HG02759 (cell line): ENCODE results near the gene EEF1AKMT3.
"Not testable (repeated sequence)": the region's sequence is repeated elsewhere in the genome, so short reads cannot be mapped to it uniquely, and the experiment has no call there.

ENCODE experiments used
- ATAC-seq: cut with Tn5 transposase; IDR thresholded peaks from one replicate; pipeline ENCODE4 v1.9.1; 2021; ENCODE audit warnings: mild to moderate bottlenecking, moderate library complexity; ENCODE audit not compliant: unreplicated experiment

EEF1AKMT3 gene

DNA sequence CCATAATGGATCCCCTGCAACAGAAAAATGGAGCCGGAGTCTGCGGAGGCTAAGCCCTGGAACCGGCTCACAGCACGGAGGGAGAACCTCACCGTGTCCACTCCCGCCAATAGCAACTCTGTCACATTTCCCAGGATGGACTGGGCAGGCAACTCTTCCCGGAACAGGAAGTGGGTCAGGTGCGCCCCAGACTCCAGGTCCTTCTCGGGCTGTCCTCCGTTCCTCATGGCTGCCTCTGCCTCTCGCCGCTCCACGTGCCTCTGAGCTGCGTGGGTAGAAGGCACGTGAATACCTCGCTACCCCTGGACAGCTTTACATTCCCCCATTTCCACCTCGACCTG, 7.8 kb upstream of the EEF1AKMT3 start:
- ATAC-seq = peak; percentile 14

GRCh38 chr12:57765003-57765697, 7.3 kb upstream of the EEF1AKMT3 start:
- ATAC-seq = peak; percentile 67

DNA sequence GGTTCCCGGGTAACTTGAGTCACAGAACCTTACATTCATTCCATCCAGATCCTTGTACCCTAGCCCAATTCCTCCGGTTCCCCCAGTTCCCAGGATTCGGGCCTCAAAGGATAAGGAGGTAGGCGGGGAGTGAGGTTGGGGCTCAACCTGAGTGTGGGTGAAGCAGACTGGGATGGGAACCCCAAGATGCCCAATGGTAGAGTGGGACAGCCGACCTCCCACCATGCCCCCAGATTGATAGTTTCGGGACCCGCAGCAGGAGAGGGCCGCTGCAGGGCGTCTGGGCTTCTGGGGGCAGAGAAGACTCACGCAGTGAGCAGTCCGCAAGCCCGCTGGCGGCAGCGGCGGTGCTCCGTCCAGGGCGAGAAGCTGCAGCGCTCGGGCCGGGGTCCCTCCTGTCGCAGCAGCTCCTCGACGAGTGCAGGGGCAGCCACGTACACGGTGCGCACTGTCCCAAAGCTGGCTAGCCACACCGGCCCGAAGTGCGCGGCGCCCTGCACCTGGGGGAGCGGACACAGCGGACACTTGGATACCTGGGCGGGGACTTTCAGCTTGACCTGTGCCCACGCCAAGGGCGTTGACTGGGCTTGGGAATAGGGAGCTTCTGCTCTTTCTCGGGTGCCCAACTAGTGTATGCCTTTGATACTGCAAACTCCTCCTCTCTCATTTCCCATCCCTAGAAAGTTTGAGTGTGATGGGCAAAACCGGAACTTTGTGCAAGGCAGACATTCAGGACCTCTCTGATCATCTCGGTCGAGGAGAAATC, 6.5 kb upstream of the EEF1AKMT3 start:
- peak; percentile 11 for ATAC-seq

DNA sequence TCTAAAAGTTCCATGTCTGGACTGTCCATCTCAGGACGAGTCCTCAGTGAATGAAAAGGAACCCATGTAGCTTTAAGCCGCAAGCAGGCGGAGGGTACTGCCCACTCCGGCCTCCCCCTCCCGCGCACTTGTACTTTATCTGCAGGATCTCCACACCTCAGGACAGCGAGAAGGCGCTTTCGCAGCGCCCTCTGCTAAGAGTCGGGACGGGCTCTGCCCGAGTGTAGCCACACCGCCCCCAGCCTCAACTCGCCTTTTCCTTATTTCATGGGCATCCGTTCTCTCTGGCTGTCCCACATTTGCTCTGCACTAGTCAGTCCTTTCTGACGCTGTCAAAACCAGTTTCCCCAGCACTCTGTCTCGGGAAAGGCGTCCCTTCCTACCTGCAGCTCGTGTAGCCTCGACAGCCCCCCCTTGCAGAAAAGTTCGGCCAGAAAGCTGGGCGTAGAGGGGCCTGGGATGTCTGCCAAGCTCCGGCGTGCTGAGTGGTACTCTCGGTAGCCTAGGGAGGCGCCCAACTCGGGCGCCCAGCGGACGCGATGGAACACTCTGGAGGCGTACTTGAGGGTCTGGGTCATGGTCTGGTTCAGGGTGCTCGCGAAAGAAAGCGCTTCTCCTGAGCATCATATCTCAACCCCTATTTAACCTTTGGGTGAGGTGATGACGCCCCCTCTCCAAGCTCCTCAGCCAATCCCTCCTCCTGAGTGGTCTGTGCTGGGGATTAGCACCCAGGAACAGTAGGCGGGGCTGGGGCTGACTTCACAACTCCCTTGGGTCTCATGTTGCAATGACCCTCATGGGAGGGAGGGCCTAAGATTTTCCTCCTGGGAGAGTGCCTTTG, 5.7 kb upstream of the EEF1AKMT3 start, which contains the start of gene CYP27B1:
Gene CYP27B1 (minus strand): TSS at position 615 of the 841 bp plus-strand sequence. CDS start 37 bp downstream, at position 578.
- no peak for ATAC-seq

- no peak for ATAC-seq
Measured at GRCh38 chr12:57767305-57767698, 5.1 kb upstream of the EEF1AKMT3 start.

GRCh38 chr12:57767876-57768275, 4.5 kb upstream of the EEF1AKMT3 start:
- ATAC-seq = no peak

DNA sequence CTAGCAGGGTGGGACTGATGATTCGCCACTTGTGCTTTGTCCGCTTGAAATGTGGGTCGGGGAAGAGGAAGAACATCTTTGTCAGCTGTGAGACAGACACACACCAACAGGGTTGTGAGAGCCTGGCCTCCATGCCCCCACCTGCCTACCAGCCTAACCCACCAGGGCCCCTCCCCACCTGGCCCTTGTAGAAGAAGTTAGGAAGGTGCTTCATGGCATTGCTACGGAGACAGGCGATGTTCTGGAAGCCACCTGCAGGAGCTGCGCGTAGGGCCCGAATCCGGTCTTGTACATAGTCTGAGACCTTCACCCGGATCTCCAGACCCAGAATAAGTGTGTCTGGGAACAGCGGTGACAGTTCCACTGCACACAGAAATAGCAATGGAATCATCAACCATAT, 2.8 kb upstream of the EEF1AKMT3 start:
- ATAC-seq = no peak

- ATAC-seq = no peak
Measured at GRCh38 chr12:57770734-57771133, 1.7 kb upstream of the EEF1AKMT3 start.

GRCh38 chr12:57771236-57771872, 1.1 kb upstream of the EEF1AKMT3 start:
- ATAC-seq = peak; percentile 79

GRCh38 chr12:57771873-57772428, 463 bp upstream of the EEF1AKMT3 start, which contains the start of gene METTL1:
TSS of gene METTL1 (minus strand) at chr12:57772105. CDS start at chr12:57772083, 22 bp downstream.
- peak; percentile 82 for ATAC-seq

- not testable (repeated sequence) for ATAC-seq
Measured at GRCh38 chr12:57774634-57775033, 2.2 kb downstream of the EEF1AKMT3 start.

GRCh38 chr12:57775044-57775443, 2.6 kb downstream of the EEF1AKMT3 start:
- no peak for ATAC-seq

DNA sequence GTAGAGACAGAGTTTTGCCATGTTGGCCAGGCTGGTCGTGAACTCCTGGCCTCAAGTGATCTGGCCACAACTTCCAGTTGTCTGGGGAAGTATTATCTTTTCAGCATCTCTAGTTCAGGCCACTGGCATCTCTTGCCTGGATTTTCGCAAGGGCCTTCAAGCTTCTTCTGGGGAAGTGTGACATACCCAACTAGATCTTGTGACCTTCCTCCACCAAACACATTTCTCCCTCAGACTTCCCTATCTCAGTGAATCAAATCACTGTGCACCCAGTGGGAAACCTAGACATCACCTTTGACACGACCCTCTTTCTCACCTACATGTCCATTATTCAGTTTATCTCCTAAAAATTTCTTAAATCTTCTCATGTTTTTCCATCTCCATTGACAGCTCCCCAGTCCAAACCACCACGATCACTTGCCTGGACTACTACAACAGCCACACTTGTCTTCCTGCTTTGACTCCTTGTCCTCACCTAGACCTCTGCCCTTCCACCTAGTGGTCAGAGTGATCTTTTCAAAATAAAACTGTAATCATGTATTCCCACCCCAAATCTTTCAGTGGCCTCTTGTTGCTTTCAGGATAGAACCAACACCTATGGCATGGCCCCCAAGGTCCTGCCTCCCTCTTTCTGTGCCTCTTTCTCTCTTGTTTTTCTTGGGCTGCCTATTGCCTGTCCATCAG, 3.3 kb downstream of the EEF1AKMT3 start:
- no peak for ATAC-seq

GRCh38 chr12:57776247-57776587, 3.8 kb downstream of the EEF1AKMT3 start:
- no peak for ATAC-seq

DNA sequence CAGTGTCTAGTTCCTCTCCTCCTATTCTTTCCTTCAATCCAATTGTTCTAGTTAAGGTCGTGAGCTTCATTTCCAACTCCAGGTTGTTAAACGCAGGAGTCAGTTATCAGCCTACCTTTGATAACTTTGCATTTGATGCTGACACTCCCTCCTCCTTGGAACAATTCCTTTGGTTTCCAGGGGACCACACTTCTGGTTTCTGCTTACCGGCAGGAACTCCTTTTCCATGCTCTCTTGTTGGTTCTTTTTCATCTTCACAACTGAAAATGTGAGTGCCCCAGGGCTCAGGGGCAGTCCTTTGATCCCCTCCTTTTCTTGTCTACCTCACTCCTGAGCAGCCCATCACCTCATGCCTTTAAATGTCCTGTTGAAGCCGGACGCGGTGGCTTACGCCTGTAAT, 5.0 kb downstream of the EEF1AKMT3 start:
- ATAC-seq = no peak

GRCh38 chr12:57777911-57778310, 5.5 kb downstream of the EEF1AKMT3 start:
- no peak for ATAC-seq

GRCh38 chr12:57779736-57780135, 7.3 kb downstream of the EEF1AKMT3 start:
- ATAC-seq = no peak

DNA sequence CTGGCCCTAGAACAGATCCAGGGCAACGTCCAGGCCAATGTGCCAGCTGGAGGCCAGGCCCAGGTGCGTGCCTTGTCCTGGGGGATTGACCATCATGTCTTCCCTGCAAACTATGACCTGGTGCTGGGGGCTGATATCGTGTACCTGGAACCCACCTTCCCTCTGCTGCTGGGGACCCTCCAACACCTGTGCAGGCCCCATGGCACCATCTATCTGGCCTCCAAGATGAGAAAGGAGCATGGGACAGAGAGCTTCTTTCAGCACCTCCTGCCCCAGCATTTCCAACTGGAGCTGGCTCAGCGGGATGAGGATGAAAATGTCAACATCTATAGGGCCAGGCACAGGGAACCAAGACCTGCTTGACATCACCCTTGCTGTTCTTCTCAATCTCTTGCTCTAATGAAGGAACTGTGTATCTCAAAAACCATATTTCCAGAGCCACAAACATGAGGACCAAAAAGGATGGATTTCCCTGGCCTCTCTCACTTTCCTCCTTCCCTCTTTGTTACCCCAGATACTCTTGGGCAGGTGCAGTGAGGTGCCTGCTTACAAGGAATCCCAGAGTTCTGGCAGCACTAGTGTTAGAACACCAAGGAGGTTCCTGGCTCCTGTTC, 8.0 kb downstream of the EEF1AKMT3 start:
- no peak for ATAC-seq

GRCh38 chr12:57781244-57781643, 8.8 kb downstream of the EEF1AKMT3 start:
- no peak for ATAC-seq

DNA sequence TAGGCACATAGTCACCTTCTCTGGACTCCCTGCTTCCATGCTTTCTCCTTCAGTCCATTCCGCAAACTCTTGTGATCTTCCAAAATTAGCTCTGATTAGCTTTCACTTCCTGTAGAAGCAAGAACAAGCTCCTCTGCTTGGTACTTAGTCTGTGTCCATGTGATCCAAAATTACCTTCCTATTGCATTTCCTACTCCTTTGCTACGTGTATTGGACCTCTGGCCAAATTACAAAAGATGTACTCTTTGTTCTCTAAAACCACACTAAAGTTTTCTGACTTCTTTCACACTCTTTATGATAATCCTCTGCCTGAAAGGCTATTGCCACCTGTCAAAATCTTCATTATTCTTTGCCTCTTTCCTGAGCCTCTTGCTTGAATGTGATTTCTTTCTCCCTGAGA, 9.4 kb downstream of the EEF1AKMT3 start:
- ATAC-seq = no peak
